ENCODE measurements around the gene DSC1. TPM values are rescaled to one million over a fixed set of nuclear protein-coding genes. Genes with fewer than 3 reads are reported as not detected.
"Not testable (repeated sequence)": the region's sequence is repeated elsewhere in the genome, so short reads cannot be mapped to it uniquely, and the experiment has no call there.

The DSC1 gene, protein sequence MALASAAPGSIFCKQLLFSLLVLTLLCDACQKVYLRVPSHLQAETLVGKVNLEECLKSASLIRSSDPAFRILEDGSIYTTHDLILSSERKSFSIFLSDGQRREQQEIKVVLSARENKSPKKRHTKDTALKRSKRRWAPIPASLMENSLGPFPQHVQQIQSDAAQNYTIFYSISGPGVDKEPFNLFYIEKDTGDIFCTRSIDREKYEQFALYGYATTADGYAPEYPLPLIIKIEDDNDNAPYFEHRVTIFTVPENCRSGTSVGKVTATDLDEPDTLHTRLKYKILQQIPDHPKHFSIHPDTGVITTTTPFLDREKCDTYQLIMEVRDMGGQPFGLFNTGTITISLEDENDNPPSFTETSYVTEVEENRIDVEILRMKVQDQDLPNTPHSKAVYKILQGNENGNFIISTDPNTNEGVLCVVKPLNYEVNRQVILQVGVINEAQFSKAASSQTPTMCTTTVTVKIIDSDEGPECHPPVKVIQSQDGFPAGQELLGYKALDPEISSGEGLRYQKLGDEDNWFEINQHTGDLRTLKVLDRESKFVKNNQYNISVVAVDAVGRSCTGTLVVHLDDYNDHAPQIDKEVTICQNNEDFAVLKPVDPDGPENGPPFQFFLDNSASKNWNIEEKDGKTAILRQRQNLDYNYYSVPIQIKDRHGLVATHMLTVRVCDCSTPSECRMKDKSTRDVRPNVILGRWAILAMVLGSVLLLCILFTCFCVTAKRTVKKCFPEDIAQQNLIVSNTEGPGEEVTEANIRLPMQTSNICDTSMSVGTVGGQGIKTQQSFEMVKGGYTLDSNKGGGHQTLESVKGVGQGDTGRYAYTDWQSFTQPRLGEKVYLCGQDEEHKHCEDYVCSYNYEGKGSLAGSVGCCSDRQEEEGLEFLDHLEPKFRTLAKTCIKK
- 0.52 TPM for total RNA-seq

- ATAC-seq, result peak; percentile 16
Measured at GRCh38 chr18:31162825-31163435, at the start of gene DSC1. TSS of gene DSC1 (minus strand) at chr18:31162856. CDS start at chr18:31162594, 262 bp downstream.

- ATAC-seq, result no peak
Measured at GRCh38 chr18:31211047-31211446, 48.4 kb upstream of the DSC1 start.

DNA sequence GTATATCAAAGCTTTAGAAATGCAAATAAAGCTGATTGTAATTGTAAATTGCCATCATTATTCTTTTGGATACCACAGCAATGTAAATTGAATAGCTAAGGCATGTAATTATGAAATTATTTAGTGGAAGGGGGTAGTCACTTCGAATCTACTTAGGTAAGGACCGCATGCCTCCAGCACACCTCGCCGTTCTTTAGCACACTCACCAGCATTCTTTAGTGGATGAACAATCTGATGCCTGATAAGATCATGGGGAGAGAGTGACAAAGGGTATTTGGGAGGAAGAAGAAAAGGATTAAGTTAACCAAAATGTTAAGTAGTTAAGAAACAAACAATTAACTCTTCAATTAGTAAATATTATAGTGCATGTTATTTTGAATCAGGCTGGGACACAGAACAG, 46.4 kb upstream of the DSC1 start:
- ATAC-seq, result no peak

DNA sequence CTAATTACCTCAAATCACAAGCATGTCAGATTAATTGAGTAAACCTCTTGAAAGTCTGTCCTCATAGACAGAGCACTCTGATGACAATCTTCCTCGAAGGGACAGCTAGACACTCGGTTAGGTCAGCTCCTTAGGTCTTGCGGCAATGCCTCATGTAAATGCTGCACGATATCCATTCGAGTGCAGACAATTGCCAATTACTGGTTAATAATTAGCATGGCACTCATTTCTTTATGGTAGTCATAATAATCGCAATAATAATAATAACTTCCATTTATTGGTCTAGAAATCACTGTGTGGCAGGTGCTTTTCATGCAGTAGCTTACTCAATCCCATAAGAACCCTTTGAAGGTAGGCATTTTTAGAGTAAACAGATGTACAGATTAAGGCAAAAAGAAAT, 44.7 kb upstream of the DSC1 start:
- no peak for ATAC-seq

- peak; percentile 94 for ATAC-seq
Measured at GRCh38 chr18:31206787-31207381, 44.2 kb upstream of the DSC1 start.

- ATAC-seq, result peak; percentile 24
Measured at GRCh38 chr18:31206071-31206470, 43.4 kb upstream of the DSC1 start.

DNA sequence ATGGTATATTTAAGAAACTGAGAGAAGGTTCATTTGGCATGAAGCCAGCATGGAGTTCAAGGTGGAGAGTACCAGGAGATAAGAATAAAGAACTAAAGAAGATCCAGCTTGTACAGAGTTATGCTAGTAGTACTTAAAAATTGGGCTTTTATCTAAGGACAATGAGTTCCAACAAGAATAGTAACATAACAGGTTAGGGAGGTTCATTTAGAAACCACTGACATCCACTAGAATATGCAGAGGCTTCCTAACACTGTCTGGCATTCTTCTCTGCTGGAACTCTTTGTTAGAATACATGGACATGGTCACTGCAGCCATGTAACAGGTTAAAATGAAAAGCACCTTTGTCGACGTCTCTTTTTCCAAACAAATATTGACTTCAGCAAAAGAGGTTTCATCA, 42.6 kb upstream of the DSC1 start:
- ATAC-seq, result peak; percentile 26

- ATAC-seq, result no peak
Measured at GRCh38 chr18:31204833-31205232, 42.2 kb upstream of the DSC1 start.

DNA sequence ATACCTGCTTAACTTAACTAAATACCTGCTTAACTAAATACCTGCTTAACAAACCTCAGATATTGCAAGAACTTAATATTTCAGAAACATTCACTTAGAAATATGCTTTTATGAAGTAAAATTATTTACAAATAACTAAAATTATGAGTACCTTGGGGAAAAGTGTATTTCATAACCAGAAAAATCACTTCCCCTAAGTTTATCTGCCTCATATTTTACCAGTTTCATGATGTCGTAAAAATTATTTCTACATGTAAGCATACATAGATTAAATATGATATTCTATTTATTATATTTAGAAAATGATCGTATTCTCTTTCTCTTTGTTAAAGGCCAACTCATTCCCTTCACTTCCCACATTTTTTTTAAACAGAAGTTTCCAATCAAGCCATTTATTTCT, 41.5 kb upstream of the DSC1 start:
- ATAC-seq, result no peak

DNA sequence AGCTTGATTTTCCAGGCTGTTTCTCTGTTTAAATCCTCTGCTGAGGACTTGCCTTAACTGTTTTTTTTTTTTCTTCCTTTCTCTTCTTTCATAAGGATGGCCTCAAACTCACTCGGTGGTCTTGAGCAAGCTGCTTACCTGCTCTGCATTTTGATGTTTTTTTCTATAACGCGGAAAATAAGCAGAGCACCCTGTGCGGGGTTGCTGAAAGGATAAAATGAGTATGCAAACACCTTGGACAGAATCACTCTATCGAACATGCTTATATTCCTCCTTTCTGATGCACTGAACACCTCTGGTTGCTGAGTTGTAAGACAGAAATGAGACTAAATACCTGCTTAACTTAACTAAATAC, 41.1 kb upstream of the DSC1 start:
- ATAC-seq, result no peak

GRCh38 chr18:31203096-31203793, 40.6 kb upstream of the DSC1 start:
- ATAC-seq, result no peak

DNA sequence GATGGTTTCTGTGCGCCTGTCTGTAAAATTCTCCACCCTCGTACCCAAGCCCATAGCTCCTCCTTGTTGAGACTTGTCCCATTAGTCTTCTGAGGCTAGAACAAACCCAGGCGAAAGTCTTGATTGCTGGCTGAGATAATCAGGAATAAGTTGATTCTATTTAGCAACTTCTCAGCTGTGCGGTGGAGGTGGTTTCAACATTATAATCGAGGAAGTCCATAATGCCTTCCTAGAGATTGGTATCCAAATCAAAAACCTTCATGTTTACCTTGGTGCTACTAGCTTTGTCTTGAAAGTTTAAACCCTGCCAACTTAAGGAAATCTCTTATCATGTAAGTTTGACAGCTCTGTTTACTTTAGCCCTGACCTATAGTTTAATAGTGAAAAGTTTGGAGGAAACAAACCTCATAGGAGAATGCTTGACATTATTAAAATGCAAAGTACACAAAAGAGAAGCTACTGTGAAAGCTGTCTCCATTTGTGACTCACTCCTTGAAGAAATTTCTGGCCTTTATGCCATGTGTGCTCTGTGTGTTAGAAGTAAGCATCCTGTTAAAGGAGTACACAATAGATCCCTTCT, 36.6 kb upstream of the DSC1 start:
- peak; percentile 74 for ATAC-seq

GRCh38 chr18:31197676-31198075, 35.0 kb upstream of the DSC1 start:
- ATAC-seq, result peak; percentile 94

- no peak for ATAC-seq
Measured at GRCh38 chr18:31195063-31195462, 32.4 kb upstream of the DSC1 start.

- ATAC-seq, result peak; percentile 88
Measured at GRCh38 chr18:31192086-31192776, 29.6 kb upstream of the DSC1 start.

GRCh38 chr18:31190919-31191318, 28.3 kb upstream of the DSC1 start:
- ATAC-seq, result peak; percentile 65

- ATAC-seq, result no peak
Measured at GRCh38 chr18:31189757-31190156, 27.1 kb upstream of the DSC1 start.

DNA sequence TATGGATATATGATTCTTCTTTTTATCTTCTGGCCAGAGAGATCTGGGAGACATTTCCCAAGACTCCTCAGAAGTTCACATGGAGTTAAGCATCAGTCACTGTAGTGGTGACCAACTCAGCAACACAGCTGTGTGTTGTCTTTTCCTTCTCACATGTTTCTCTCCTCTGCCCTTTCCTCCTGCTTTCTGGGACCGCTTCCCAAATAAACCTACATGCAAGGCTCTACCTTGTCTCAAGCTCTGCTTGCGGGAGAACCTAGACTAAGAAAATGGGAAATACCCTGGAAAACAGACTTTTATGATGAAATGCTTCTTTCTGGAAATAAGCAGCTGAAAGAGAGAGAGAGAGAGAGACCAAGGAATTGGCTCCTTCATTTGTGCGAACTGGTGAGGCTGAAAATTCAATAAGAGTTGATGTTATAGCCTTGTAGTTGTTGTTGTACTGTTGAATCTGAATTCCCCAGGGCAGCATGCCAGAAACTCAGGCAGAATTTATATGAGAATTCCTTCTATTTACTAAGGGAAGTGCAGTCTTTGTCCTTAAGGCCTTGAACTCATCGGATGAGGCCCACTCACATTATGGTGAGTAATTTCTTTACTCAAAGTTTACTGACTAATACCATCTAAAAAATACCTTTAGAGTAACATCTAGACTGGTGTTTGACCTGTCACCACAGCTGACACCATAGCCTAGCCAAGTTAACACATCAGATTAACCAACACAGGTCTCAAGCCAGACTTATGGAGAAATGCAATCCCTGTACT, 22.7 kb upstream of the DSC1 start:
- ATAC-seq, result peak; percentile 93

DNA sequence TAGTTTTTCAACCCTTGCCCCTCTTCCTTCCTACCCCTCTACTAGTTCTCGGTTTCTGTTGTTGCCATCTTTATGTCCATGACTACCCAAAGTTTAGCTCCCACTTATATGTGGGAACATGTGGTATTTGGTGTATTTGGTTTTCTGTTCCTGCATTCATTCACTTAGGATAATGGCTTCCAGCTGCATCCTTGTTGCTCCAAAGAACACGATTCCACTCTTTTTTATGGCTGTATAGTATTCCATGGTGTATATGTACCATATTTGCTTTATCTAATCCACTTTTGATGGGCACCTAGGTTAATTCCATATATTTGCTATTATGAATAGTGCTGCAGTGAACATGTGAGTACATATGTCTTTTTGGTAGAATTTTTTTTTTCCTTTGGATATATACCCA, 20.6 kb upstream of the DSC1 start:
- ATAC-seq, result no peak

- ATAC-seq, result not testable (repeated sequence)
Measured at GRCh38 chr18:31177369-31177768, 14.7 kb upstream of the DSC1 start.
